Glomerular visceral epithelial cell (primary cell): Measurements from ENCODE around the gene ACADS.

ENCODE experiments used
- DNase-seq: peaks from one replicate; pipeline ENCODE4 v3.0.0-alpha.2; 2016; ENCODE audit errors: extremely low spot score

The ACADS gene, protein sequence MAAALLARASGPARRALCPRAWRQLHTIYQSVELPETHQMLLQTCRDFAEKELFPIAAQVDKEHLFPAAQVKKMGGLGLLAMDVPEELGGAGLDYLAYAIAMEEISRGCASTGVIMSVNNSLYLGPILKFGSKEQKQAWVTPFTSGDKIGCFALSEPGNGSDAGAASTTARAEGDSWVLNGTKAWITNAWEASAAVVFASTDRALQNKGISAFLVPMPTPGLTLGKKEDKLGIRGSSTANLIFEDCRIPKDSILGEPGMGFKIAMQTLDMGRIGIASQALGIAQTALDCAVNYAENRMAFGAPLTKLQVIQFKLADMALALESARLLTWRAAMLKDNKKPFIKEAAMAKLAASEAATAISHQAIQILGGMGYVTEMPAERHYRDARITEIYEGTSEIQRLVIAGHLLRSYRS

DNA sequence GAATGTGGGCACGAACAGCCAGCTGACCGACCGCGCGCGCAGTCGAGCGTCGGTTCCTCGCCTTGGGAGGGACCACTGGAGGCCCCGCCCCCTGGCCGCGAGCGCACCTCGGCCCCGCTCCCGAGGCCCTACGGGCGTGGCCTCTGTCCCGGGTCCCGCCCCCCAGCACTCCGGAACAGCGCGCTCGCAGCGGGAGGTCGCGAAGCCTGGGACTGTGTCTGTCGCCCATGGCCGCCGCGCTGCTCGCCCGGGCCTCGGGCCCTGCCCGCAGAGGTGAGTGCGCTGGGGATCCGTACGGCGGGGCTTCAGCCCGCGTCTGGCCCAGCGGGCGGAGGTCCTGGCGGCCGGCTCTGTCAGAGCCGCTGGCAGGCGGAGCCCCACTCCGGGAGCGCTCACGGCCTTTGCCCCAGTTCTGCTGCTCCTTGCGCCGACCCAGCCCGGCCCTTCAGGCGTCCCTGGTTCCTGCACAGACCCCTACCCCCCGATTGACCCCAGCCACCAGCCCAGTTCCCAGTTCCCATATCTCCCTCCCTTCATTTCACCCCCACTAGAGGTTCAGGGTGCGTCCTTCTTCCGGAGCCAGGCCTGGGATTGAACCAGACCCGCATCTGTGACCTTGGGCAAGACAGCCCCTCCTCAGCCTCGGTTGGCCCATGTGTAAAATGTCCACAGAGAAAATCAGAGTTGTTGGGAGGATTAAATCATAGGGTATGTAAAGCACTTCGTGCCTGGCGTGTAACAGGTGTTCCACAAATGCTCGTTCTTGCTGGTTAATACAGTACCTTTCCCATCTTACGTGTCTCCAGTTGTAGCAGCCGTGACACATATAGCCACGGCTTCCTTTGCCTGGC lies at the start of gene ACADS:
Gene ACADS, plus strand, starts transcription at position 168 of the 851 bp plus-strand sequence. Its CDS starts 60 bp downstream, at position 228.
- DNase-seq = peak; percentile 85

DNA sequence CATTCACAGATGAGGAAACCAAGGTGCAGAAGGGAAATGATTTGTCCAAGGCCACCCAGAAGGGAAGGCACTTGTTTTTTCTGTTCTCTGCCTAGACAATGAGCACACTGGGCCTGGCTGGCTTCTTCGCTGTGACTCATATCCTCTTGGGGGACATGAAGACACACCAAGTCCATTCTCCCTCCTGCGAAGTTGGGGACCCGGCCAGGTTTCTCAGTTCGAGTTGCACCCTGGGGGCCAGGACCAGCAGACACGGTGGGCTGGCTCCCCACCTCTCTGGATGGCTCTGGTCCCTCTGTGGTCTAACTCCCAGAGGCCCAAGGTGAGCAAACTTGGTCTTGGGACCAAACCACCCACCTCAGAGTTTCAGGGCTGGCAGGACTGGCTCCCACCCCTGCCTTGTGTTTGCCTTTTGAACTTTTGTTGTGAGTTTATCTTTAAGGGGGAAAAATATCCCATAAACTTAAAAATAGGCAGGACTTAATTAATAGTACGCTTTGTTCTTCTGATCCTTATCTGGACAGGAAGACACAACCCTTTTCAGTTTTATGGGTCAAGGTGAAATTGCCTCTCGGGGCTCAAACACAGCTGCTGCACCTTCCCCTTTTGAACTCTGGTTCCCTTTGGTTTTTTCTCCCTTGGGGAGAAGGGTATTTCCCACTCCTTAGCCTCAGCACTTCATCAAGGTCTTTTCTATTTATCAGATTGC lies 47.7 kb upstream of the ACADS start:
- no peak for DNase-seq

DNA sequence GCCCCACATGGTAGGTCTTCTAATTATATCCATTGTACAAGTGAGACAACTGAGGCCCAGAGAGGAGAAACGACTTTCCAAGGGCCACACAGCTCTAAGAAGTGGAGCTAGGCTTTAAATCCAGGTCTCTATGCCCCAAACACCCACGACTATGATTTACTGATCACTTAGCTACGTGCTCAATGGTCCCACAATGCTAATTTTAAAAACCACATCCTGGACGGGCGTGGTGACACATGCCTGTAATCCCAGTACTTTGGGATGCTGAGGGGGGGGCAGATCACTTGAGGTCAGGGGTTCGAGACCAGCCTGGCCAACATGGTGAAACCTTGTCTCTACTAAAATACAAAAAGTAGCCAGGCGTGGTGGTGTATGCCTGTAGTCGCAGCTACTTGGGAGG lies 47.1 kb upstream of the ACADS start:
- no peak for DNase-seq

DNA sequence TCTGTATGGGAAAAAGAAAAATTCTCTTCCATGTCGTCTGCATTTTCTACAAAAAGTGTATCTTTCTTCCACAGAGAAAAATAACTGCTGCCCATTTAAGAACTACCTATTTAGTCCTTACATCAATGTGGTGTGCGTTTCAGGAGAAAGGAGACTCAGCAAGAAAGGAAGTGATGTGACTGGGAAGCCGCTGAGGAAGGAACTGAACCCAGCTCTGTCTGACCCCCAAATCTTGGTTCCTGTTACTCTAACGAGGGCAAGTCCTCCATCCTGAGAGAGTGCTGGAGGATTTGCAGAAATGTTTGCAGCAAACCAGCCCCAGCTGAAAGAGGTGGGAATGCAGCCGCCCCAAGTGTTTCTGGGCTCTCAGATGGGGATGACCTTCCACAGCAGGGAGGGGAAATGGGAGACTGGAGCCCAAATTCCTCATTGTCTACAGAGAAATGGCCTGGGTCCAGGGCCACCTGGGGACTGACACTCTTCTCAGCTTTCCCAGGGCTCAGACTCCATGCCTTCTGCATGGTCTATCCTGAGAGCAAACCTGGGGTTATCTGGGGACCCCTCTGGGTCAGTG lies 45.4 kb upstream of the ACADS start:
- no peak for DNase-seq

DNA sequence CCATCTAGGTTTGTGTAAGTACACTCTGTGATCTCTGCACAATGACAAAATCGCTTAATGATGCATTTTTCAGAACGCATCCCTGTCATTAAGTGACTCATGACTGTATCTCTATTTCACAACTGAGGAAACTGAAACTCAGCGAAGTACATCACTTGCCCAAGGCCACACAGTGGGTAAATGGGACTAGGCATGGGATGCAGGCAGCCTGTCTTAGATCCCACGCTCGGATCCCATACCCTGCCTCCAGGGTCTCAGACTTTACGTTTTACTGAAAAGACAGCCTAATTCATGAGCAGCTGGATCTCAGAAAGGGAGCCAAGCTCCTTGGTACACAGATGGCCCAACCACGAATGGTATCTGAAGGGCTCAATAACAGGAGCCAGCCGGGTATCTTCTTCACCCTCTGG lies 41.1 kb upstream of the ACADS start:
- DNase-seq = no peak

DNA sequence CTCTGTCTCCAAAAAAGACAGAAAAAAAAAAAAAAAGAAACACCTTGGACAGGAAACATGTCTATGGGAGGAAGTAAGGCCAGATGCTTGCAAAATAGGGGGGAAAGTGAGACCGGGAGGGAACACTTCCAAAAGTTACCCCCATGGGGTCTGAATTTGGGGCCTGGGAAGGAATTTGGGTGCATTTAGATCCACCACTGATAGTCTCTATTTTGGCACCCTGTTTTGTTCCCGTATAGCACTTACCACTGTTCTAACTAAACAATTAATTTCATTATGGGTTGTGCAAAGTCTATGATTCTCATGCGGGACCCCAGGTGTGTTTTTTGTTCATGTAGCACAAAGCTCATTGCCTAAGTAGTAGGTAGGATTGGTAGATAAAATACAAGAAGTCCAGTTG lies 40.1 kb upstream of the ACADS start:
- no peak for DNase-seq

DNA sequence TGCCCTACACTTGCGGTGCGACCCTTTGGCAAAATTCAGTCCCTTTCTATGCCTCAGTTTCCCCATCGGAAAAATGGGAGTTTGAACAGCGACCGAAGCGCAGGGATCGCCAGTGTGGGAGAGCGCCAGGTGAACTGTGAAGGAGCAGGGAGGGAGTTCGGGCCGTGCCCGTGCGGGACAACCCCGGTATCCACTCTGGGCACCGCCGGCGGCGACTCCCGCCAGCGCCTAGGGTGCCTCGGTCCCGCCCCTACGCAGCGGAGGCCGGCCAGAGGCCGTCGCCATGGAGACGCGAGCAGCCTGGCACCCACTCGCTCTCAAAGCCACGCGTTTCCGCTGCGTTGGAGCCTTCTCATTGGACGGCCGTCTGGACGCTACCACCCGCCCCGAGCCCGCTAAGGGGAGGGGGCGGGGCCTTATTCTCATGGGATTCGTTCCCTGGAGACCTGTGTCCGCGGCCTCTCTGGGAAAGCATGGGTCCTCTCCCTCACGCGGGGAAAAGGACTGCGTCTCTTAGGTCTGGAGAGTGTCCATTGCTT lies 39.4 kb upstream of the ACADS start:
- DNase-seq = peak; percentile 98

DNA sequence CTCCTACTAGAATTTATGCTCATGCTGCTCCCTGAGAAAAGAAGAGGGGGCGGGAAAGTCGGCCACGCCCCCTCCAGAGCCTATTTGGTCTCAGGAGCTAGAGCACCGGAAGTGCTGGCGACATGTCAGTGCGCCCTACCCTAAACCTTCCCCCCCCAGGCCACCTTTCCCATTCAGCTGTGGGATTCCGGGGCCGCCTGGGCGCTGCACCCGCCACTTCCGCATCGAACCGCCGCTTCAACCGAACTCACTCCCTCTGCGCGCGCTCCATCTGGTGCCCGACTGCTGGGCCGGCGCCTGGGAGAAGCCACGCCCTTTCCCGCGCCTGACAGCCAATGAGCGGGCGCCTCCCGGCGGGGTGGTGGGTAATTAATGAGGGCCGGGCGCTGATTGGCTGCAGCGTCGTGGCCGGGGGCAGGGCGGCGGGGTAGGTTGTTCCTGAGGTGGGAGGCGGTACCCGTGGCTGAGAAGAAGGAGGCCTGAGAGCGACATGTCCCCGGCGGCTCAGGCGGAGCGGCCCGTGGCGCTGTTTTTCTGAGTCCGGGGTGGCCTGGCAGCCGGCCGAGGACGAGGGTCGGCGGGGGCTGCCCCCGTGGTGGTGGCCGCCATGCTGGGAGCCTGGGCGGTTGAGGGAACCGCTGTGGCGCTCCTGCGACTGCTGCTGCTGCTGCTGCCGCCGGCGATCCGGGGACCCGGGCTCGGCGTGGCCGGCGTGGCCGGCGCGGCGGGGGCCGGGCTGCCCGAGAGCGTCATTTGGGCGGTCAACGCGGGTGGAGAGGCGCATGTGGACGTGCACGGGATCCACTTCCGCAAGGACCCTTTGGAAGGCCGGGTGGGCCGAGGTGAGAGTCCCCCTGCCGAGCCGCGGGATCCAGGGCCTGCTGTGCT lies 38.7 kb upstream of the ACADS start, which contains the start of gene MLEC:
Gene MLEC, plus strand, starts transcription at position 460 of the 888 bp plus-strand sequence. Its CDS starts 148 bp downstream, at position 608.
- DNase-seq = peak; percentile 97

DNA sequence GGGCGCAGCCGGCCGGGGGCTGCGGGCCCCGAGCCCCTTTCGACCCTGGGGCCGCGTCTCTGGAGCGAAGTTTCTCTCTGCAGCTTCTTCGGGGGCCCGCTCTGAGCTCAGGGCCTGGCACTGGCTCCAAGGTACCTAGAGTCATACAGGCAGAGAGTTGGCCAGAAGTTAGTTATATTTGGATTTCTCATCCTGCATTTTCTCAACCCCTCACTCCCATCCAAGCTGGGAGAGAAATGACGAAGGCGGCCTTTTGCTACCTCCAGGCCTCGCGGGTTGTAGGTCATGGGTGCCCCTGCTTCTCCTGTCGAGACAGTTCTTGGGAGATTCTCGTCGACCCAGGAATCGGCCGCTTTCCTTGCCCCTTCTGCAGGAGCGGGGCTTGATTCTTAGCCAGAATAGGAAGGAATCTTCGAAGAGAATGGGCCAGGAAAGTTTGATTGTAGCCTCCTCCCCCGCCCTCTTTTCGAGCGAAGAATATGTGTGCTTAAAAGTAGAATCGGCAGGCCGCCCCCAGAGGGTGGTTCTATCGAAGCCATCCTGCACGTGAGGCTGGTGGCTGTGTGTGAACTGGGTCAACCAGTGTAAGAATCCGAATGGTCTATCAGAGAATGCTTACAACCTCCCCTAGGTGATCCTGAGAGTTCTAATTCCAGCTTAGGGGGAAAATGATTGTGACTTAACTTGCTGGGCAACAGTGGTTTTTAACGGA lies 37.9 kb upstream of the ACADS start:
- no peak for DNase-seq

DNA sequence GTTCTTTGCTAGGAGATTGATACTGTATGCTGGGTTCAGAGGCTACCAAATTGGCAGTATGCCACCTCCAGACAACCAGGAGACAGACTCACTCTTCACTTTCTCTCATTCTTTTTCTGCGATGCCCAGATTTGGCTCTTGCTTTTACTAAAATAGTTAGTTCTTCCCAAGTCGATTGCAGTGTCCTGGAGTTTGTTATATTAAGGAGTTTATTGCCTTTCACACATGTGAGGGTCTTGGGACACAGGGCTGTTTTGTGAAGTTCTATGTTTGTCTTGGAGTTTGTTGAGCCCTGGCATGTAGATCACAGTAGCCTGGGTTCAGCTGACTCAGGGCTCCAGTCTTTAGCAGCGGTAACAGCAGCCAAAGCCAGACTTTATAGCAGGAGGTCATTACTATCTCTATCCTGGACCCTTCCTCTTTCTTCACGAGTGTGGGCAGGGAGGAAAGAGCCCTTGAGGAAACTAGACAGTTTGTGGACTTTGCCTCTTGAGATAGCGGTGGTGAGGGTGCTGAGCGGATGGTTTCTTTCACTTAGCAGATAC lies 37.0 kb upstream of the ACADS start:
- no peak for DNase-seq

DNA sequence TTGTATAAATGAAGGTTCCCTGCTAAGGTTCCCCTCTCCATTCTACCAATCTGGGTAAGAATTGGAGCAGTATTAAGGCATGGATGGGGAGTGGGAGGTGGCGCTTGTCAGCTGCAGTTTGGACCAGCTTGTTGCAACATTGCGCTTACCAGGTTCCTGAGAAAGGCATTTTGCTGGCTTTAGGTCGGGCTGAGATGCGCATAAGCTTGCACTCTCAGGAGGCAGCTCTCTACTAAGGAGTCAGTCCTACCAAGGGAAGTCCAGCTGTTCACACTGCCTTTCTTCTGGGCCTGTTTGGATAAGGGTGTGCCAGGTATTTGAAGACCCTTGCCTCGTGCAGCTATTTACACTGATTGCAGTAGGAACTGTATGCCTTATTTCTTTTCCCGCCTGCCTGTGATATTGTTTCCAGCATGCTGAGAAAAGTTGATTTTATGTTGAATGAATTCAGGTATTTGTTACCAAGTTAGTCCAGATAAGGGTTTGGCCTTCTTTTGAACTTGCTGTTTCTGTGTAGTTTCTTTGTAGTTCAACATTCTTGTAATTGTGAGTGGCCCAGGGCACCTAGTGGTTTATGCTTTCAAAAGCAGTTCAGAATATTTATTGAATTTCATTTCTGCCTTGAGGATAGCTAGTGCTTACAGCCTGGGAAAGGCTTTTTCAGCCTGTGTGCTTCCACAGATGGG lies 36.1 kb upstream of the ACADS start:
- no peak for DNase-seq

DNA sequence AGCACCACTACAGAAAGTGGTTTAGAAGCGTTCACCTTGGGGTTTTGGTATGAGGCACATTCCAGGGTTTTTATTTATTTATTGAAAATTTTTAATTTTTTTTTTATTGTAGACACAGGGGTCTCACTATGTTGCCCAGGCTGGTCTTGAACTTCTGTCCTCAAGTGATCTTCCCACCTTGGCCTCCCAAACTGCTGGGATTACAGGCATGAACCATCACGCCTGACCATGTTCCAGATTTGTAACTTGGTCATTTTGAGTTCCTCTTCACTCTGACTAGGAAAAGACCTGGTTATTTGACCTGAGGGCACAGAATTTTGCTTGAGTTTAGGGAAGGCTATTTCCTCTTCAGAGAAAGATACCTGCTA lies 35.6 kb upstream of the ACADS start:
- DNase-seq = no peak

DNA sequence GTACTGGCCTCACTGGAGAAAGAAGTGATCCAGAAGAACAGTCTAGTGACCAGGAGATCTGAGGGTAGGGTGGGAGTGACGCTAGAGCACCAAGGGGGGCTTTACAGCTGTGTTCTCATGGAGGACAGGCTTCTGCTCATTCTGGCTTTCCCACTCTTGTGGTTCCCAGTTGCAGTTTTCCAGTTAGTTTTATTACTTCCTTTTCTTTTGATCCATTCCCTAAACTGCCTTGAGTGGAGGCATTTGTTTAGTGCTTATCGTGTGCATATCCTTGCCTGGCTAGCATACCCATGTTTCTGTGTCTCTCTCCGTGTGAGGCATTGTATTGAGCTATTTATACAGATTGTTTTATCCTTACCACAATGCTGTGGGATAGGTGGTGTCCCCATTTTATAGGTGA lies 34.6 kb upstream of the ACADS start:
- no peak for DNase-seq

DNA sequence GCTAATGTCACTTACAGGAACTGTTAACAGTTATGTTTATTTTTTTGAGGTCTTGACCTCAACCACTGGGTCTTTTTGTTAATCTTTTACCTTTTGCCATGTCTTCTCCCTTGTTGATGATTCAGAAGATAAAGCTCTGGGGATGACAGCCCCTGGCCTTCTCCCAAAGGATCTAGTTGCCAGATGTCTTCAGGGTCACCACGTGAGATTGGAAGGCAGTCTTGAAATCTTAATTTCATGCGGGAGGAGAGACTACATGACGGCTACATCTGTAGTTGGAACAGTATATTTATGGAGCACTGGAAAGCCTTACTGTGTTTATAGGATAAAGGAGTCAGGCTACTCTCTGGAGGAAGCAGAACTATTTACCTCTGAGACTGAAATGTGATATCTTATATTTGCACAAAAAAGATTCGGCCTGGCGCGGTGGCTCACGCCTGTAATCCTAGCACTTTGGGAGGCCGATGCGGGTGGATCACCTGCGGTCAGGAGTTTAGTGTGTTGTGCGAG lies 33.0 kb upstream of the ACADS start:
- DNase-seq = peak; percentile 78

DNA sequence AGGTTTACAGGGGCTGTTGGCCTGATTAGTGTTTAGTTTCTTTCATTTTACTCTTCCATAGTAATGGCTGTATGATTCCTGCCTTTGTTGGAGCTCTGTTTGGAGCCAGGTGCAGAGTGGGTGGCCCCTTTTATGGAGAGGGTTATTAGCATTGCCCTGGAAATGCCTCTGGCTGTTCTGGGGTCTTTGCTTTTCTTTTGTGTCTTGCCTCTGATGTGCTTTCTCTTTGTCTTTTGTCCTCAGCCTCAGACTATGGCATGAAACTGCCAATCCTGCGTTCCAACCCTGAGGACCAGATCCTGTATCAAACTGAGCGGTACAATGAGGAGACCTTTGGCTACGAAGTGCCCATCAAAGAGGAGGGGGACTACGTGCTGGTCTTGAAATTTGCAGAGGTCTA lies 31.8 kb upstream of the ACADS start:
- DNase-seq = no peak

DNA sequence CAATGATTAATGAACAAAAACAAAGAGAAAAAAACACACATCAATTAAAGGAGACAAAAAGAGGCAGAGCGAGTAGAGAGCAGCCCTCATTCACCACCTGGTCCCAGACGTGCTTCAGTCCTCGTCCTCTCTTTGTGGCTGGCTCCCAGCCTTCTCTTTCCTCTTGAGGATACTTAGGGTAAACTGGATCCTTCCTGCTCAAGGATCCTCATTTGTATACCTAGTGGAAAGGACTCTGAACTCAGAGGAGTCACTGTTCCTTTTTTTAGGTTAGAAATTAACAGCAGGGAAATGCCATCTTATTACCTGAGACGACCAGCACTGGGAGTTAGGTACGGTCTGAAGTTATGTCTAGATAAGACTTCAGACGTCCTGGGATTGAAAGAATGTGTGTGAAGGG lies 29.0 kb upstream of the ACADS start:
- DNase-seq = no peak

DNA sequence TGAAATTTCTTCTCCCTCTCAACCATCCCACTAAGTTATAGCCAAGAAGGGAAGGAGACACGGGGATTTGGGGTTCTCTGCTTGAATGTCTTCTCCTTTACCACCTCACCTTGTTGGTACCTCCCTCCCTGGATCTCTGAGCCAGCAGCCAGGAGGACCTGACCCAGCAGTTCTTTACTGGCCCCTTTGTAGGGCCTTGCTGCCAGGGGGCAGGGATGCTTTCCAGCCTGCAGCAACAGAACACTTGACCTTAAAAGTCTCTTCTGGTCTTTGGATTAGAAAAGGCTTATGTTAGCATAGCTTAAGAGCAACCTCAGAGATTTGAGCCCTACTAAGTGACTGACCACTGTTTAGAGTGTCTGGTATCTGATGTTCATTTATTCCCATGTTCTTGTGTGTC lies 28.3 kb upstream of the ACADS start:
- DNase-seq = no peak

DNA sequence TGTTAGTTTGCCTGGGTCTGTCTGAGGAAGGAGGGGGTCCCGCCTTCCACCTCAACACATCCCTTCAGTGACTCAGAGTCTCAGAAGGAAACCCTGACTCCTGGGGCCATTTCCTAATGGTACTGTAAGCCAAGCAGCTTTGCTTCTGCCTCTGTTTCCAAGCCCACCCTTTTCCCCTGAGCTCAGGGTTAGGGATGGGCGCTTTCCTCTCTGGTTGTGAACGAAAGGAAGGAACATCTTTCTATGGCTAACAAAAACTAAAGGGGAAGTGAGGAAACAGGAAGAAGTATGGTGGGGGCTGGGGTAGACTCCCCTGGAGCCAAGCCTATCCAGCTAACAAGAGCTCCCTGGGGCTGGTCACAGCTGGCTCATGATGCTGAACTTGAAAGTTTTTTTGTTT lies 27.0 kb upstream of the ACADS start:
- DNase-seq = no peak

DNA sequence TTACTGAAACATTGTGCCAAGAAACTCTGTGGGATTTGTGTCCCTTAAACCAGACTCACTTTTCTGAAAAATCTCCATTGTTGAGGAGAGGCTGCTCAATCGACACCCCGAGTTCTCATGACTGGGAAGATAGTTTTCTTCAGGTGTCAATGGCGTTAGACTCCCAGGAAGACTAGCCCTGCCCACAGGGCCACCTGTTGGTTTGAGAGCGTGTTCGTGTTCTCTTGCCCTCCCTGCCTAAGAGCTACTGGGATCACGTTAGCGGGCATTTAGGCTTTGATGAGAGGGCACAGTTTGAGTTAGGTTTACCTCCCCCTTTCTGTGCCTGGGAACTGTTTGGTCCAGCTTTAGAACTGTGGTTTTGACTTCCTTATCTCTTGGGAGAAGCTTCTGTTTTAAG lies 26.1 kb upstream of the ACADS start:
- no peak for DNase-seq
